AG04450 (cell line): ENCODE results near the gene PIP5K1A. TPM values are rescaled to one million over a fixed set of nuclear protein-coding genes. Genes with fewer than 3 reads are reported as not detected.

ENCODE experiments used
- CTCF ChIA-PET: fragments of 300-600, 350-600 bp; formaldehyde crosslinking; extraction: SDS; loops from one replicate; lab custom pipeline; 2022; ENCODE audit warnings: antibody characterized with exemption, inconsistent platforms; lab: Charles Lee
- POLR2A ChIA-PET: fragments of 350-600 bp; formaldehyde crosslinking; extraction: SDS; loops from one replicate; lab custom pipeline; 2021; ENCODE audit warnings: antibody characterized with exemption, inconsistent platforms; lab: Yijun Ruan, JAX
- DNase-seq: peaks from one replicate; pipeline ENCODE4 v3.0.0-alpha.2; 2011; ENCODE audit warnings: low read depth, low spot score
- H3K27ac ChIP-seq: one replicate; pipeline ENCODE4 v1.5.1; 2012; ENCODE audit warnings: low read depth, low read length, control low read depth
- H3K27me3 ChIP-seq: one replicate; pipeline ENCODE4 v1.6.0; 2012; ENCODE audit warnings: low read length; ENCODE audit not compliant: control insufficient read depth, insufficient read depth
- H3K4me3 ChIP-seq: 2 replicates; pipeline ENCODE4 v1.5.1; 2011; ENCODE audit warnings: mild to moderate bottlenecking, low read depth, low read length, control low read depth
- H3K9me3 ChIP-seq: 2 replicates; pipeline ENCODE4 v1.5.1; 2012; ENCODE audit warnings: low read length; ENCODE audit not compliant: control insufficient read depth, insufficient read depth
- CTCF ChIP-seq: IDR thresholded peaks from 2 replicates; pipeline ENCODE4 v1.5.1; 2011; ENCODE audit warnings: low read depth, low read length, control low read depth, inconsistent platforms
- polyA plus RNA-seq: library from polyadenylated mRNA; depleted of rRNA; stranded (reverse); fragments of >200 nt; gene quantifications from 2 replicates; pipeline ENCODE4 v1.2.3, GENCODE V29; 2011

Gene PIP5K1A
- polyA plus RNA-seq, 1 experiment = 170 TPM

- no peaks in the 10 kb centered on the region for H3K9me3 ChIP-seq
- H3K27me3 ChIP-seq = no peaks in the 10 kb centered on the region
- ChIA-PET POLR2A (no interaction called here), CTCF (interaction anchor here (3.4 kb wide), 1 partner anchor 8 kb away, joined by 15 read pairs; no protein-coding TSS in a partner anchor)
- H3K4me3 ChIP-seq = no peak overlapping the region
- no peak for TF ChIP-seq CTCF
- DNase-seq = no peak
- no peak overlapping the region for H3K27ac ChIP-seq
These were observed 61.0 kb downstream of the PIP5K1A start for GRCh38 chr1:151259351-151259750.

DNA sequence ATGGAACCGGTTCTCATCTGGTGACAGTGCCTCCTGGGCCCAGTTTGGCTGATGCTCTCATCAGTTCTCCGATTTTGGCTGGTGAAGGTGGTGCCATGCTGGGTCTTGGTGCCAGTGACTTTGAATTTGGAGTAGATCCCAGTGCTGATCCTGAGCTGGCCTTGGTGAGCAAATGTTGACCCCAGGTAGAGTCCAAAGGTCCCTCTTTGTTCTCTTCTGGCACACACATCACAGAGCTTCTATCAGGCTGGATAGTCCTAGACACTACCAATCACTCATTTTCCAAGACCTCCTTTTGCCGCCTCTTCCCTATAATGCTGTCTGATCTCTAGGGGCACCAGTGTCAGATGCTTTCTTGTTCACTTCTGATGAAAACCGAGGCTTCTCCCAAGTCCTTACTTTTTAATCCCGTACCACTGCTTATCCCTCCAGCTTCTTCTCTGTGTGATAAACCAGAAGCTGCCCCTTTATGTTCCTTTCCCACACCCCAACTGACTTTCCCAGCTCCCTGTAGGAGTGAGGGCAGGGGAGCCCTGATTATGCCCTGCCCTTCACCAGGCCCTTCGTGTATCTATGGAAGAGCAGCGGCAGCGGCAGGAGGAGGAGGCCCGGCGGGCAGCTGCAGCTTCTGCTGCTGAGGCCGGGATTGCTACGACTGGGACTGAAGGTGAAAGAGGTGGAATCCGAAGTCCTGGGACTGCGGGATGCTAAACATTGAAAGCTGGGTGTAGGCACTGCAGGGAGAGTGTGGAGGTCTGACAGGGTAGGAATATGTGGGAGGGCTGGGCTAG is 67.3 kb downstream of the PIP5K1A start:
- POLR2A ChIA-PET = no interaction called here
- no peak for TF ChIP-seq CTCF
- Histone ChIP-seq H3K27me3 (no peaks in the 10 kb centered on the region), H3K27ac (no peak overlapping the region), H3K9me3 (no peaks in the 10 kb centered on the region), H3K4me3 (no peak overlapping the region)
- CTCF ChIA-PET = no interaction called here
- no peak for DNase-seq

- no peak for DNase-seq
- TF ChIP-seq CTCF = no peak
- CTCF ChIA-PET = interaction anchor here (0.5 kb wide), 1 partner anchor 72 kb away, joined by 4 read pairs; no protein-coding TSS in a partner anchor
These were observed 68.0 kb downstream of the PIP5K1A start for GRCh38 chr1:151266315-151266714.

DNA sequence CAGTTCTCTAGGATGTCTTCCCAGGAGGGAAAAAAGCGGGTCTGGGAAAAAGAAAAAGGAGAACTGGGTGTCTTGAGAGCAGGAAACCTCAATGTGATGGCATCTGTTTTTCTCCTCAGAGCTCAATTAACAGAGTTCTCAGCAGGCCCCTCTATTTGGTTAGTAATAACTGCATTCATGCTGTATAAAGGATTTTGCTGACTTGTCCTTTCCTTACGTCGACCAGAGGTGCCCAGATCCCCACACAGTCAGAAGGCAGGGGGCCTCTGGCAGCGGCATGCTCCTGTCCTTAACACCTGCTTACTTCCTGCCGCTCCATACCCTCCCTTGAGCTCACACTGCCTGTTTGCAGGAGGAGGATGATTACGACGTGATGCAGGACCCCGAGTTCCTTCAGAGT is 68.5 kb downstream of the PIP5K1A start:
- ChIA-PET CTCF (interaction anchor here (0.5 kb wide), 1 partner anchor 72 kb away, joined by 4 read pairs; no protein-coding TSS in a partner anchor), POLR2A (no interaction called here)
- no peaks in the 10 kb centered on the region for H3K27me3 ChIP-seq
- no peak overlapping the region for H3K27ac ChIP-seq
- no peak for DNase-seq
- no peaks in the 10 kb centered on the region for H3K9me3 ChIP-seq
- no peak for TF ChIP-seq CTCF
- no peak overlapping the region for H3K4me3 ChIP-seq

More at GRCh38 chr1:151266315-151266714, 68.0 kb downstream of the PIP5K1A start:
- POLR2A ChIA-PET = no interaction called here
- H3K4me3 ChIP-seq = no peak overlapping the region
- no peak overlapping the region for H3K27ac ChIP-seq
- no peaks in the 10 kb centered on the region for H3K9me3 ChIP-seq
- H3K27me3 ChIP-seq = no peaks in the 10 kb centered on the region

GRCh38 chr1:151267760-151268159 is 69.4 kb downstream of the PIP5K1A start:
- Histone ChIP-seq H3K27me3 (no peaks in the 10 kb centered on the region), H3K4me3 (no peak overlapping the region), H3K9me3 (no peaks in the 10 kb centered on the region), H3K27ac (no peak overlapping the region)
- no peak for TF ChIP-seq CTCF
- POLR2A ChIA-PET = no interaction called here
- no peak for DNase-seq
- CTCF ChIA-PET = no interaction called here
